ENCODE measurements around the gene DBP. TPM values are rescaled to one million over a fixed set of nuclear protein-coding genes. Genes with fewer than 3 reads are reported as not detected.

DBP gene
- total and polyA plus RNA-seq, 8 donors = 6.4 to 11.1 (median 9.5) TPM

GRCh38 chr19:48665786-48666185 is 28.6 kb upstream of the DBP start:
- ATAC-seq (no peak), DNase-seq (no peak)
- no peaks in the 10 kb centered on the region for H3K27me3 ChIP-seq
- H3K9me3 ChIP-seq = no peaks in the 10 kb centered on the region
- TF ChIP-seq CTCF (IDR thresholded peaks at IDR 0.05) = no peak
- H3K4me1 ChIP-seq = peaks cover 2 to 6% of the 10 kb centered on the region in 2 donors
- no peak overlapping the region for H3K27ac ChIP-seq
- no peak overlapping the region for H3K4me3 ChIP-seq
- no peaks in the 10 kb centered on the region for H3K36me3 ChIP-seq
- intact Hi-C loops (cut with DNase I) = no loop called here

DNA sequence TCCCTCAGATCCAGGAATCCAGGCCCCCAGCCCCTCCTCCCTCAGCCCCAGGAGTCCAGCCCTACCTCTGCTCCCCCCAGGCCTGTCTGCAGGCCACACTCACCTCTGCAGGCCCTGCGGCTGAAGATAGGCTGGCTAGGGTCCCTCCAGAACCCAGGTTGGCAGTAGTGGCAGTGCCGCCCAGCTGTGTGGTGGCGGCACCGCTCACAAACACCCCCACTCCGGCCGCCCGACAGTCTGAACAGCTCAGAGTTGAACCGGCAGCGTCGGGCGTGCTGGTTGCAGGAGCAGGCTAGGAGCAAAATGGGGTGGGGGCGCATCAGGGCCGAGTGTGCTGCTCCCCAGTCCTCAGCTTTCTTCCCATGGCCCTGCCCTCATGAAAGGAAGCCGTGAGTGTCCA is 27.3 kb upstream of the DBP start:
- intact Hi-C loops (cut with DNase I) = no loop called here
- DNase-seq (peak in 1 of 4 donors; percentile 73), ATAC-seq (no peak)
- H3K27me3 ChIP-seq = no peaks in the 10 kb centered on the region
- TF ChIP-seq CTCF (IDR thresholded peaks at IDR 0.05) = no peak
- no peak overlapping the region for H3K27ac ChIP-seq
- H3K4me1 ChIP-seq = peaks cover 5 to 13% of the 10 kb centered on the region in 2 donors
- no peaks in the 10 kb centered on the region for H3K9me3 ChIP-seq
- no peak overlapping the region for H3K4me3 ChIP-seq
- H3K36me3 ChIP-seq = no peaks in the 10 kb centered on the region

DNA sequence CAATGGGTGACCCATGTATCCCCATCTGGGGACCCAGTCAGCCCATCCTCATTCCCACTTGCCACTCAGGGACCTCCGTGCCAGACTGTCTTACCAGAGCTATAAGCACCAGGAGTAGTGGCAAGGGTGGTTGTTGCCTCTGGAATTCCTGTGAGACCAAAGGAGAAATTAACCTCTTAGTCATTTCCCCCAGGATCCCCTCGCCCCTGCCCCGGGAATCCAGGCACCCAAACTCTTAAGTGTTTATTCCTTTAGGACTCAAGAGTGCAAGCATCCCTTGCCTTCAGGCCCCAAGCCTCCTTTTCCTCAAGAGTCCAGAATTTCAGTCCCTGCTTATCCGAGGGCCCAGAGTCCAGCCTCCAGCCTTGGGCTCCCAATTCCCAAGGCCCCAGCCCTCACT is 26.5 kb upstream of the DBP start:
- Histone ChIP-seq H3K4me3 (no peak overlapping the region), H3K36me3 (no peaks in the 10 kb centered on the region), H3K9me3 (no peaks in the 10 kb centered on the region), H3K27me3 (no peaks in the 10 kb centered on the region), H3K27ac (no peak overlapping the region), H3K4me1 (peaks cover 5 to 13% of the 10 kb centered on the region in 2 donors)
- ATAC-seq (no peak), DNase-seq (no peak)
- TF ChIP-seq CTCF (IDR thresholded peaks at IDR 0.05) = no peak
- intact Hi-C loops (cut with DNase I) = no loop called here

DNA sequence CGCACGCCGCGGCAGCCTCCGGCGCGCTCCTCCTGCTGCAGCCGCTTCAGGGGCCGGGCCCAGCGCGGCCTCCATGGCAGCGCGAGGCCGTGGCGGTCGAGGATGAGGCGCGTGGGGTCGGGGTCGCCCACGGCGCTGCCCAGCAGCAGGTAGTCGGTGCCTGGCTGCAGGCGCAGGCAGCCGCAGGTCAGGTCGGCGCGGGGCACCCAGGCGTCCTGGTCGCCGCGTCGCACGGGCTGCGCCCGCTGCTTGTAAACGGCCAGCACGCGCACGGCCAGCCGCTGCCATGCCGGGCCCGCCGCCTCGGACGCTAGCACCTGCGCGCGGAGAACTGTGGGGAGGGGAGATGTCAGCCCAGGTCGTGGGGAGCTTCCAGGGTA is 24.5 kb upstream of the DBP start:
- ATAC-seq = no peak
- H3K27ac ChIP-seq = peak overlapping the region in 1 of 2 donors; percentile 67
- intact Hi-C loops (cut with DNase I) = no loop called here
- no peaks in the 10 kb centered on the region for H3K36me3 ChIP-seq
- peaks cover 5 to 13% of the 10 kb centered on the region in 2 donors for H3K4me1 ChIP-seq
- no peaks in the 10 kb centered on the region for H3K9me3 ChIP-seq
- no peak for TF ChIP-seq CTCF (IDR thresholded peaks at IDR 0.05)
- no peak overlapping the region for H3K4me3 ChIP-seq
- H3K27me3 ChIP-seq = no peaks in the 10 kb centered on the region
- peak in 1 of 4 donors; percentile 77 for DNase-seq

DNA sequence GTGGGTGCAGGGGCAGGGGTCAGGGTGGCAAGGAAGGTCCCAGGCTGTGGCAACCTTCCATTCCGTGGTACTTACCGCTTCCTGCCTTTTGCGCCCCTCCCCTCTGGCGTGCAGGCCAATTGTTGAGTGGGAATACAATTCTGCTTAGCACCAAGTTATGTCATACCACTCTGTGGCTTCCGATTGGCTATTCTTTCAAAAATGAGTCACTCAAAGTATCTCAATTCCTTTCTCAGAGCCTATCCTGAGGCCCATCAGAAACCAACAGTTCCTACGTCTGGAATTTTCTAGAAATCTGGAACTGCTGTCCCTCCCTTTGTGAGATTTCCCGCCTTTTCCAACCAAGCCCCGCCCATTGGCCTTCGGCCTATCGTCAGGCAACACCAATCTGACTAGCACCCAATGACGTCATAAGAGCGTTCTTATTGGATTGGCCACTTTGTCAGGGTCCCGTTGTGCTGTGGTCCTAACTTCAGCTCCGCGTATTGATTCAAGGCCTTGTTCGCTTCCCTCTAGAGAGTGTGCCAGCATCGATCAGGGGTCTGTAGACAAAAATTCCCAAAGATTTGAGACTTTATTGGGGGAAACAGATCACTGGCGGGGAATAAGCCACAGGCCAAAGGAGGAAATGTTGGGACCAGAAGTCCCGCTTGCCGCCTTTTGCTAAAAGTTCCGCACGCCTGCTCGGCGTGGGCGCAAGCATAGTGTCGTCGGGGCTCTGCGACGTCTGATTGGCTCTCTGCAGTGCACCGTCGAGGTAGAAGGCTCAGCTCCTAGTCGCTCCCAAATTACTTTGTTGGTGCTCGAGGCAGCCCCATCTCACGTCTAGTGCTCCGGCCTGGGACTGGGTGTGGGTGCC is 23.9 kb upstream of the DBP start:
- H3K27ac ChIP-seq = peak overlapping the region; percentile 58 to 67
- no peak overlapping the region for H3K4me3 ChIP-seq
- peaks cover 5 to 13% of the 10 kb centered on the region in 2 donors for H3K4me1 ChIP-seq
- peak; percentile 68 to 88 (median 82) for DNase-seq
- no peaks in the 10 kb centered on the region for H3K27me3 ChIP-seq
- no peak for TF ChIP-seq CTCF (IDR thresholded peaks at IDR 0.05)
- no peaks in the 10 kb centered on the region for H3K9me3 ChIP-seq
- intact Hi-C loops (cut with DNase I) = no loop called here
- no peaks in the 10 kb centered on the region for H3K36me3 ChIP-seq
- ATAC-seq = peak; percentile 91
